ENCODE data around the gene AEBP1.

- TF ChIP-seq CTCF (IDR thresholded peaks at IDR 0.05; ENCODE audit: insufficient read depth, low read depth, low read length) (no peak), EZH2 (IDR thresholded peaks at IDR 0.05; ENCODE audit: insufficient read depth, low read length) (no peak)
Measured at GRCh38 chr7:44154703-44155102, 50.6 kb downstream of the AEBP1 start.

Measured in astrocyte (in vitro differentiated cells and primary cell).